SK-N-SH (cell line): Measurements from ENCODE around the gene RBMS3.

Source experiments
- CTCF ChIP-seq: fragments of 200-600 bp; sonication (generic); IDR thresholded peaks from 2 replicates; pipeline ENCODE4 v1.6.1; 2017; ENCODE audit warnings: antibody characterized with exemption, mild to moderate bottlenecking, moderate library complexity
- ELF1 ChIP-seq: IDR thresholded peaks from 2 replicates; pipeline ENCODE4 v1.4.0; 2012
- POLR2AphosphoS5 ChIP-seq: IDR thresholded peaks from 2 replicates; pipeline ENCODE4 v1.6.1; 2012; ENCODE audit warnings: low read depth, low read length
- RCOR1 ChIP-seq: fragments of 150-350 bp; IDR thresholded peaks from 2 replicates; pipeline ENCODE4 v1.6.1; 2017; ENCODE audit warnings: antibody characterized with exemption, low read length
- REST ChIP-seq: IDR thresholded peaks from 2 replicates; pipeline ENCODE4 v1.6.1; 2012; ENCODE audit warnings: mild to moderate bottlenecking, low read depth, low read length, moderate library complexity
- TF ChIP-seq, protein P1 (sequence below): IDR thresholded peaks from 2 replicates; pipeline ENCODE4 v1.4.0; 2012; ENCODE audit warnings: low read depth
- TF ChIP-seq, protein P2 (sequence below): IDR thresholded peaks from 2 replicates; pipeline ENCODE4; 2012

DNA sequence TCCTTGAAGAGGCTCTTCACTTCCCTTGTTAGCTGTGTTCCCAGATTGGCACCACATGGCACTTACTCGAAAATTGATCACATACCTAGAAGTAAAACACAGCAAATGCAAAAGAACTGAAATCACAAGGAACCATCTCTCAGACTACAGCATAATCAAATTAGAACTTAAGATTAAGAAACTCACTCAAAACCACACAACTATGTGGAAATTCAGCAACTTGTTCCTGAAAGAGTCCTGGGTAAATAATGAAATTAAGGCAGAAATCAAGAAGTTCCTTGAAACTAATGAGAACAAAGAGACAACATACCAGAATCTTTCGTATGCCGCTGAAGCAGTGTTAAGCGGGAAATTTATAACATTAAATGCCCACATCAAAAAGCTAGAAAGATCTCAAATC, 759.3 kb downstream of the RBMS3 start:
- TF ChIP-seq ELF1 (no peak), REST (no peak), CTCF (no peak), POLR2AphosphoS5 (no peak), RCOR1 (no peak)
- TF ChIP-seq, protein P1, sequence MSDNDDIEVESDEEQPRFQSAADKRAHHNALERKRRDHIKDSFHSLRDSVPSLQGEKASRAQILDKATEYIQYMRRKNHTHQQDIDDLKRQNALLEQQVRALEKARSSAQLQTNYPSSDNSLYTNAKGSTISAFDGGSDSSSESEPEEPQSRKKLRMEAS: no peak
- TF ChIP-seq, protein P2, sequence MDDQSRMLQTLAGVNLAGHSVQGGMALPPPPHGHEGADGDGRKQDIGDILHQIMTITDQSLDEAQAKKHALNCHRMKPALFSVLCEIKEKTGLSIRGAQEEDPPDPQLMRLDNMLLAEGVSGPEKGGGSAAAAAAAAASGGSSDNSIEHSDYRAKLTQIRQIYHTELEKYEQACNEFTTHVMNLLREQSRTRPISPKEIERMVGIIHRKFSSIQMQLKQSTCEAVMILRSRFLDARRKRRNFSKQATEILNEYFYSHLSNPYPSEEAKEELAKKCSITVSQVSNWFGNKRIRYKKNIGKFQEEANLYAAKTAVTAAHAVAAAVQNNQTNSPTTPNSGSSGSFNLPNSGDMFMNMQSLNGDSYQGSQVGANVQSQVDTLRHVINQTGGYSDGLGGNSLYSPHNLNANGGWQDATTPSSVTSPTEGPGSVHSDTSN: no peak
